ENCODE measurements around the gene ITPA. TPM values are rescaled to one million over a fixed set of nuclear protein-coding genes. Genes with fewer than 3 reads are reported as not detected.

ITPA gene
- total RNA-seq, 2 donors from 2014 or later, result 17.4 to 21.4 TPM

GRCh38 chr20:3228750-3229032, 19.4 kb downstream of the ITPA start:
- Histone ChIP-seq H3K4me3 (no peak overlapping the region), H3K27ac (no peak overlapping the region), H3K36me3 (no peaks in the 10 kb centered on the region), H3K4me1 (no peaks in the 10 kb centered on the region), H3K9me3 (no peaks in the 10 kb centered on the region), H3K27me3 (no peaks in the 10 kb centered on the region)
- DNase-seq (ENCODE audit: low spot score), result no peak
- no peak for TF ChIP-seq CTCF (IDR thresholded peaks at IDR 0.05)

DNA sequence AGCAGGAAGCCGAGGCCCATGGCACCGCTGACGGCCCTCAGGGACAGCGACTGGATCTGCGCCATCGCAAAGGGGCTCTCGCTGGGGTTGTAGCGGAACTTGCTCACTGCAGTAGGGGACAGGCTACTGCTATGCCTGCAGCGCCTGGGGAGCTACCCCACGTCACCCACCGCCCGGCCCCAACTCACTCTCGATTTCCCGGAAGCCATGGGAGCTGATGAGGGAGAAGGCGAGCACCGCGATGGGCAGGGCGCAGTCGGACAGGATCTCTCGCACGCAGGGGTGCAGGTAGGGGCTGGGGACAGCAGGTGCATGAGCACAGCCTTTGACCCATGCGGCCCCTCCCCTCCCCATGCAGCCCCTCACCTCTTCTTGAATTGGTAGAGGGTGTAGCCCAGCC, 19.9 kb downstream of the ITPA start:
- Histone ChIP-seq H3K9me3 (no peaks in the 10 kb centered on the region), H3K36me3 (no peaks in the 10 kb centered on the region), H3K4me1 (no peaks in the 10 kb centered on the region), H3K27ac (no peak overlapping the region), H3K27me3 (no peaks in the 10 kb centered on the region), H3K4me3 (no peak overlapping the region)
- no peak for TF ChIP-seq CTCF (IDR thresholded peaks at IDR 0.05)
- DNase-seq (ENCODE audit: low spot score), result no peak

- no peaks in the 10 kb centered on the region for H3K9me3 ChIP-seq
- no peak overlapping the region for H3K4me3 ChIP-seq
- H3K27ac ChIP-seq, result no peak overlapping the region
- no peaks in the 10 kb centered on the region for H3K36me3 ChIP-seq
- no peaks in the 10 kb centered on the region for H3K4me1 ChIP-seq
- TF ChIP-seq CTCF (IDR thresholded peaks at IDR 0.05), result no peak
- H3K27me3 ChIP-seq, result no peaks in the 10 kb centered on the region
- no peak for DNase-seq (ENCODE audit: low spot score)
Measured at GRCh38 chr20:3229798-3230197, 20.5 kb downstream of the ITPA start.

GRCh38 chr20:3231116-3231515, 21.8 kb downstream of the ITPA start:
- no peak for DNase-seq (ENCODE audit: low spot score)
- H3K9me3 ChIP-seq, result no peaks in the 10 kb centered on the region
- no peak overlapping the region for H3K4me3 ChIP-seq
- H3K4me1 ChIP-seq, result no peaks in the 10 kb centered on the region
- no peaks in the 10 kb centered on the region for H3K27me3 ChIP-seq
- TF ChIP-seq CTCF (IDR thresholded peaks at IDR 0.05), result no peak
- H3K36me3 ChIP-seq, result no peaks in the 10 kb centered on the region
- H3K27ac ChIP-seq, result no peak overlapping the region

- no peak for TF ChIP-seq CTCF (IDR thresholded peaks at IDR 0.05)
- H3K9me3 ChIP-seq, result no peaks in the 10 kb centered on the region
- H3K27me3 ChIP-seq, result no peaks in the 10 kb centered on the region
- no peaks in the 10 kb centered on the region for H3K36me3 ChIP-seq
- H3K4me1 ChIP-seq, result no peaks in the 10 kb centered on the region
- H3K27ac ChIP-seq, result no peak overlapping the region
- no peak overlapping the region for H3K4me3 ChIP-seq
- DNase-seq (ENCODE audit: low spot score), result no peak
Measured at GRCh38 chr20:3231889-3232588, 22.7 kb downstream of the ITPA start.

Data from right atrium auricular region (tissue), 2 donors.